Peyer's patch (tissue), 4 donors: ENCODE measurements around the gene KCNQ1.

Source experiments
- CTCF ChIP-seq, 6 experiments: fragments of 450-650 bp in 4 of 6; fragments of 200-600 bp in 2 of 6; sonication (generic) in 1 of 6; IDR thresholded peaks; one replicate each; pipeline ENCODE4 v1.5.1; 2017 to 2019; ENCODE audit warnings: antibody characterized with exemption in 6 of 6, mild to moderate bottlenecking in 3 of 6, moderate library complexity in 1 of 6
- POLR2A ChIP-seq, 2 donors: fragments of 450-650 bp; IDR thresholded peaks; one replicate each; pipeline ENCODE4 v1.5.1; 2017; ENCODE audit warnings: antibody characterized with exemption in 2 of 2, mild to moderate bottlenecking in 2 of 2, moderate library complexity in 2 of 2

GRCh38 chr11:2651826-2652271 lies 207.0 kb downstream of the KCNQ1 start:
- TF ChIP-seq CTCF (IDR thresholded peaks at IDR 0.05) = no peak
- no peak for TF ChIP-seq POLR2A (IDR thresholded peaks at IDR 0.05)
